ENCODE data around the gene XIAP. TPM values are rescaled to one million over a fixed set of nuclear protein-coding genes. Genes with fewer than 3 reads are reported as not detected.

The XIAP gene
- total and polyA plus RNA-seq, 9 of the 15 experiments (the other 6 are each of a cell fraction or from before 2014, with no cell fraction given) = 5.7 to 40.5 (median 19.8) TPM

DNA sequence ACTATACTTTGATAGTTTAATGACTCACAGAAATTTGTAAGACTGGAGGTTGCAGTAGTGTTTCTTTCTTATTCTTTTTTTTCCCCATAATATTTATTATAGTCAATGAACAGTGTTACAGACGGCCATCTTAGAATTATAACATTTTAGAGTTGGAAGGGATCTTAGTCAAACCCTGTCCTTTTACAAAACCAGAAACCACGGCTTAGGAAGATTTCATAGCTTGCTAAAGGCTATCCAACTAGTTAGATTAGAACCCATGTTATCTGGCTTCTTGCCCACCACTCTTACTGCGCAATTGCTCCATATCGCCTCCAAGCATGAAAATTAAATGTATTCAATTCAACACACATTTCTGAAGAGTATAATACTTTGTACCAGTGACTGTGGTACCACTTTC lies 1.1 kb downstream of the XIAP start (continued):
- TF ChIP-seq, protein P1, sequence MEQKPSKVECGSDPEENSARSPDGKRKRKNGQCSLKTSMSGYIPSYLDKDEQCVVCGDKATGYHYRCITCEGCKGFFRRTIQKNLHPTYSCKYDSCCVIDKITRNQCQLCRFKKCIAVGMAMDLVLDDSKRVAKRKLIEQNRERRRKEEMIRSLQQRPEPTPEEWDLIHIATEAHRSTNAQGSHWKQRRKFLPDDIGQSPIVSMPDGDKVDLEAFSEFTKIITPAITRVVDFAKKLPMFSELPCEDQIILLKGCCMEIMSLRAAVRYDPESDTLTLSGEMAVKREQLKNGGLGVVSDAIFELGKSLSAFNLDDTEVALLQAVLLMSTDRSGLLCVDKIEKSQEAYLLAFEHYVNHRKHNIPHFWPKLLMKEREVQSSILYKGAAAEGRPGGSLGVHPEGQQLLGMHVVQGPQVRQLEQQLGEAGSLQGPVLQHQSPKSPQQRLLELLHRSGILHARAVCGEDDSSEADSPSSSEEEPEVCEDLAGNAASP (IDR thresholded peaks at IDR 0.05) = no peak
- TF ChIP-seq YY1 (IDR thresholded peaks at IDR 0.05; ENCODE audit: borderline replicate concordance in 1 of 3, control insufficient read depth in 1 of 3, extremely low read depth in 1 of 3, insufficient read depth in 3 of 3, insufficient read length in 1 of 3, insufficient replicate concordance in 2 of 3, low read depth in 1 of 3, low read length in 2 of 3) (peak in 1 of 3 experiments; percentile 39), TBL1XR1 (IDR thresholded peaks at IDR 0.05; ENCODE audit: low read length in 2 of 2) (0 out of 4 replicates have a peak, but pooled peaks of 1 of the 2 experiments have one; percentile 43), ZFPM2 (CRISPR knock-in tag; IDR thresholded peaks at IDR 0.05) (no peak), CEBPB (tag; IDR thresholded peaks at IDR 0.05) (peak; percentile 45)

DNA sequence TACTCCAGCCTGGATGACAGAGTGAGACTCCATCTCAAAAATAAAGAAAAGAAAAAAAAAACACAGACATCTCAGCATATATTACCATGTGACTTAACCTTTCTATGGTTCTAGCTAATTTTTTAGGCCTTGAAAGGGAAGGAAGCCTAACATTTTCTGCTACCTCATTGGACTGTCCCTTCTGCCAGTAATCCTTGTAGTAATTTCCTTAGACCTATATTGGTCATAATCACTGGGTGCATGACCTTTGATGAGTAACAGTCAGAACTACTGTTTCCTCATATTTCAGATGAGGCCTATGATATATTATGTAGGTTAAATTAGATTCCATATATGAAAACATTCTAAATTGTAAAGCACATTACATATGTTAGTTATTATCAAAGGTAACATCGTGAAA lies 9.6 kb downstream of the XIAP start:
- Histone ChIP-seq H4K20me1 (replicated peaks; ENCODE audit: control insufficient read depth, insufficient read depth, low read length) (no peaks in the 10 kb centered on the region), H3K9me1 (ENCODE audit: control insufficient read depth, insufficient read depth, low read length) (no peaks in the 10 kb centered on the region), H3K4me2 (ENCODE audit: insufficient read depth, low read length) (no peak overlapping the region), H3K36me3 (ENCODE audit: control insufficient read depth, insufficient read depth, low read length) (peaks cover 14% of the 10 kb centered on the region; the same call in 2 of the 3 replicates), H3K79me2 (ENCODE audit: control insufficient read depth, insufficient read depth, low read length) (peaks cover 72% of the 10 kb centered on the region), H3K4me1 (replicated peaks in 1 of 2; ENCODE audit: control insufficient read depth in 2 of 2, insufficient read depth in 2 of 2, low read length in 2 of 2) (no peaks in the 10 kb centered on the region; a peak in 1 of 5 replicates), H3K27me3 (ENCODE audit: control insufficient read depth in 2 of 2, insufficient read depth in 2 of 2, low read length in 2 of 2) (no peaks in the 10 kb centered on the region), H3K9ac (ENCODE audit: insufficient read depth in 1 of 2, low read depth in 2 of 2, low read length in 2 of 2) (no peak overlapping the region), H3K9me3 (replicated peaks; ENCODE audit: control insufficient read depth, insufficient read depth, low read depth, low read length) (no peaks in the 10 kb centered on the region), H2AFZ (ENCODE audit: low read depth, low read length) (no peak overlapping the region), H3K27ac (ENCODE audit: extremely low read depth, low read depth, low read length) (no peak overlapping the region), H3K4me3 (no peak overlapping the region)
- ATAC-seq (peak; percentile 23; the same call in 2 of the 3 replicates), FAIRE-seq (no peak), DNase-seq (ENCODE audit: extremely low read depth in 1 of 4, low spot score in 3 of 4) (no peak)
- no peak for TF ChIP-seq ZNF274 (IDR thresholded peaks at IDR 0.05; ENCODE audit: borderline replicate concordance, low read depth, low read length)
- TF ChIP-seq, protein P2, sequence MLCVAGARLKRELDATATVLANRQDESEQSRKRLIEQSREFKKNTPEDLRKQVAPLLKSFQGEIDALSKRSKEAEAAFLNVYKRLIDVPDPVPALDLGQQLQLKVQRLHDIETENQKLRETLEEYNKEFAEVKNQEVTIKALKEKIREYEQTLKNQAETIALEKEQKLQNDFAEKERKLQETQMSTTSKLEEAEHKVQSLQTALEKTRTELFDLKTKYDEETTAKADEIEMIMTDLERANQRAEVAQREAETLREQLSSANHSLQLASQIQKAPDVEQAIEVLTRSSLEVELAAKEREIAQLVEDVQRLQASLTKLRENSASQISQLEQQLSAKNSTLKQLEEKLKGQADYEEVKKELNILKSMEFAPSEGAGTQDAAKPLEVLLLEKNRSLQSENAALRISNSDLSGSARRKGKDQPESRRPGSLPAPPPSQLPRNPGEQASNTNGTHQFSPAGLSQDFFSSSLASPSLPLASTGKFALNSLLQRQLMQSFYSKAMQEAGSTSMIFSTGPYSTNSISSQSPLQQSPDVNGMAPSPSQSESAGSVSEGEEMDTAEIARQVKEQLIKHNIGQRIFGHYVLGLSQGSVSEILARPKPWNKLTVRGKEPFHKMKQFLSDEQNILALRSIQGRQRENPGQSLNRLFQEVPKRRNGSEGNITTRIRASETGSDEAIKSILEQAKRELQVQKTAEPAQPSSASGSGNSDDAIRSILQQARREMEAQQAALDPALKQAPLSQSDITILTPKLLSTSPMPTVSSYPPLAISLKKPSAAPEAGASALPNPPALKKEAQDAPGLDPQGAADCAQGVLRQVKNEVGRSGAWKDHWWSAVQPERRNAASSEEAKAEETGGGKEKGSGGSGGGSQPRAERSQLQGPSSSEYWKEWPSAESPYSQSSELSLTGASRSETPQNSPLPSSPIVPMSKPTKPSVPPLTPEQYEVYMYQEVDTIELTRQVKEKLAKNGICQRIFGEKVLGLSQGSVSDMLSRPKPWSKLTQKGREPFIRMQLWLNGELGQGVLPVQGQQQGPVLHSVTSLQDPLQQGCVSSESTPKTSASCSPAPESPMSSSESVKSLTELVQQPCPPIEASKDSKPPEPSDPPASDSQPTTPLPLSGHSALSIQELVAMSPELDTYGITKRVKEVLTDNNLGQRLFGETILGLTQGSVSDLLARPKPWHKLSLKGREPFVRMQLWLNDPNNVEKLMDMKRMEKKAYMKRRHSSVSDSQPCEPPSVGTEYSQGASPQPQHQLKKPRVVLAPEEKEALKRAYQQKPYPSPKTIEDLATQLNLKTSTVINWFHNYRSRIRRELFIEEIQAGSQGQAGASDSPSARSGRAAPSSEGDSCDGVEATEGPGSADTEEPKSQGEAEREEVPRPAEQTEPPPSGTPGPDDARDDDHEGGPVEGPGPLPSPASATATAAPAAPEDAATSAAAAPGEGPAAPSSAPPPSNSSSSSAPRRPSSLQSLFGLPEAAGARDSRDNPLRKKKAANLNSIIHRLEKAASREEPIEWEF (CRISPR knock-in tag; IDR thresholded peaks at IDR 0.05) = no peak
- no peak for TF ChIP-seq ZNF316 (IDR thresholded peaks at IDR 0.05)
- no peak for TF ChIP-seq YY1 (IDR thresholded peaks at IDR 0.05; ENCODE audit: borderline replicate concordance in 1 of 3, control insufficient read depth in 1 of 3, extremely low read depth in 1 of 3, insufficient read depth in 3 of 3, insufficient read length in 1 of 3, insufficient replicate concordance in 2 of 3, low read depth in 1 of 3, low read length in 2 of 3)
- TF ChIP-seq XRCC3 (IDR thresholded peaks at IDR 0.05) = no peak
- TF ChIP-seq JUNB (CRISPR knock-in tag; conservative IDR thresholded peaks at IDR 0.05) = no peak
- CTCF ChIA-PET (ENCODE audit: low intra/inter-chr PET ratio) = no interaction called here
- POLR2A ChIA-PET = interaction anchor here (0.6 to 3.5 kb wide), 2 partner anchors 9 to 557 kb away, joined by 3 to 15 read pairs; partner anchors contain the start of gene XIAP
- WGBS (ENCODE audit: insufficient coverage, low coverage, missing lambda C conversion rate) = 82% methylated on average over 1 of the region's 1 CpG
- BruUV-seq (replicated peaks) = no TSS peak
- in situ Hi-C loops (cut with MboI) (no loop called here), intact Hi-C loops (cut with micrococcal nuclease) (no loop called here)
